Measurements from ENCODE around the gene C6orf52.

C6orf52 gene

DNA sequence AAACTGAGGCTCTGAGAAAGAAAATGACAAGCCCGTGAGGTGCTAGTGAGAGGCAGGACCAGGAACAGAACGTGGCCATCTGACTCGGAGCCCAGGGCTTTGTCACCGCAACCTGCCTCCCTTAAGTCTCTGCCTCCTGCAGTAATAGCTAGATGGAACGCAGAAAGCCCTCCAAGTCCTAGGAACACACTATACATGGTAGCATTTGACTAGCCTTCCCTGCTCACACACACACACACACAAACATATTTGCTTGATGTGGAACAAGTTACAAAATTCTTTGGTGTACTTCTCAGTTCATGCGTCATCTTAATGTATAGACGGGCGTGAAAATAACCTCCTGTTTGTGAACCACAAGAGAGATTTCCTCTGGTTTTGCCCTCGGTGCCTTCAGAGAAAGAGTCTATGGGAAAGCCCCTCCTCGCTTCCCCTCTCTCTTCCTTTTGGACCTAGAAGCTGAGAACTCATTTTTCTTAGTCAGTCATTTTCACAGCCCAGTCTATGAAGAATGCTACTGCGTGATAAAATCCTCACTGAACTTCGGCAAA, 38.8 kb downstream of the C6orf52 start:
- Histone ChIP-seq H3K36me3 (ENCODE audit: control insufficient read depth, insufficient read depth, low read length) (no peaks in the 10 kb centered on the region), H3K4me3 (ENCODE audit: low read length) (no peak overlapping the region), H3K9me3 (ENCODE audit: control insufficient read depth, insufficient read depth, low read length) (no peaks in the 10 kb centered on the region), H3K27me3 (ENCODE audit: control insufficient read depth, insufficient read depth, low read length) (no peaks in the 10 kb centered on the region), H3K4me1 (ENCODE audit: control insufficient read depth, insufficient read depth, low read length) (no peaks in the 10 kb centered on the region), H3K27ac (ENCODE audit: low read length) (no peak overlapping the region)
- no CpG with 5 or more reads among the region's 12 CpGs for WGBS (ENCODE audit: insufficient coverage, insufficient read length)
- no peak for DNase-seq (ENCODE audit: low read depth, low spot score)

DNA sequence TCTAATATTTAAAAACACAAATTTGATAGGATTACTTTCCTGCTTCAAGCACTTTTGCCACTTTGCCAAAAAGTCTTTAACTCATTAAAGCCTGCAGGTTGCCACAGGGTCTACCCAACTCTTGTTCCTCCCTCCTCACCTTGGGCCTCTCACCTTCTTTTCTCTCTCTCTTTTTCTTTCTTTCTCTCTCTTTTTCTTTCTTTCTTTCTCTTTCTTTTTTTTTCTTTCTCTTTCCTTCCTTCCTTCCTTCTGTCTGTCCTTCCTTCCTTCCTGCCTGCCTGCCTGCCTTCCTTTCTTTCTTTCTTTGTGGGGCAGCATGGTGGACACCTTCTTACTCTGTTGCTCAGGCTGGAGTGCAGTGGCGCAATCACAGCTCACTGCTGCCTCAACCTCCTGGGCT, 50.2 kb downstream of the C6orf52 start:
- Histone ChIP-seq H3K36me3 (ENCODE audit: control insufficient read depth, insufficient read depth, low read length) (no peaks in the 10 kb centered on the region), H3K9me3 (ENCODE audit: control insufficient read depth, insufficient read depth, low read length) (no peaks in the 10 kb centered on the region), H3K4me1 (ENCODE audit: control insufficient read depth, insufficient read depth, low read length) (no peaks in the 10 kb centered on the region), H3K27me3 (ENCODE audit: control insufficient read depth, insufficient read depth, low read length) (no peaks in the 10 kb centered on the region), H3K4me3 (ENCODE audit: low read length) (no peak overlapping the region), H3K27ac (ENCODE audit: low read length) (no peak overlapping the region)
- WGBS (ENCODE audit: insufficient coverage, insufficient read length): no CpG with 5 or more reads among the region's 1 CpG
- no peak for DNase-seq (ENCODE audit: low read depth, low spot score)

DNA sequence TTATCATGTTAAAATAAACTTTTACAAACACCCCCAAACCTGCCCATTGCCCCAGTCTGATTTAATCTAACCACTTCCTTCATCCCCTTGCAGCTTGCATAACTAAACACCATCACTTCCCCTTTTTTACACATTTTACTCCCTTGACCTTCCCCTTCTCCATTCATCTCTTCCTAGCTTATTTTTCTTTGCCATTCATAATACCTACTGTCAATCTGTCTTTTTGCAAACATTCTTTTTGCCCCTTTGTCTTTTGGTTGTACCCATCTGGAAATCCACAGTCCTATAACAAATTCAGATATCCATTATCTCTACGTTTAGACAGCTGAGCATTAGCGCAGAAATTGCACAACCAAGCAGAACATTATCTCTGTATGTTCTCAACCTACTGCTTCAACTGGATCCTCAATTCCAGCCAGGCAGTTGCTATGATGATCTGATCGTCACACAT, 51.2 kb downstream of the C6orf52 start:
- Histone ChIP-seq H3K27me3 (ENCODE audit: control insufficient read depth, insufficient read depth, low read length) (no peaks in the 10 kb centered on the region), H3K4me1 (ENCODE audit: control insufficient read depth, insufficient read depth, low read length) (no peaks in the 10 kb centered on the region), H3K4me3 (ENCODE audit: low read length) (no peak overlapping the region), H3K9me3 (ENCODE audit: control insufficient read depth, insufficient read depth, low read length) (no peaks in the 10 kb centered on the region), H3K27ac (ENCODE audit: low read length) (no peak overlapping the region), H3K36me3 (ENCODE audit: control insufficient read depth, insufficient read depth, low read length) (no peaks in the 10 kb centered on the region)
- WGBS (ENCODE audit: insufficient coverage, insufficient read length): no CpG with 5 or more reads among the region's 3 CpGs
- no peak for DNase-seq (ENCODE audit: low read depth, low spot score)

DNA sequence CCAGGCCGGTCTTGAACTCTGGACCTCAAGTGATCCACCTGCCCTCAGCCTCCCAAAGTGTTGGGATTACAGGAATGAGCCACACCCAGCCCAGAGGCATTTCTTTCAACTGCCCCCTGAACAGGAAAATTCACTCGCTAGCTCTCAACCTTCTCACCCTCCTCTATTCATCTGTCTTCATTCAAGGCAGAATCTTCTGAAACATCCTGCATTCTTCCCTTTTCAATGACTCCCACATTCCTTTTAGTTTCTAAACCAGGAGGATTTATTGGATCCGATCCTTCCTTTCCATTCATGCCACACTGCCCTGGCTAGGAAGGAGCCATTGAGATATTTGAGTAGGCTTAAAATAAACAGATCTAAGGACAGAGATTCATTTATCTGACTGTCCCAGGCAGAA, 52.9 kb downstream of the C6orf52 start:
- no peaks in the 10 kb centered on the region for H3K4me1 ChIP-seq (ENCODE audit: control insufficient read depth, insufficient read depth, low read length)
- H3K36me3 ChIP-seq (ENCODE audit: control insufficient read depth, insufficient read depth, low read length): no peaks in the 10 kb centered on the region
- H3K4me3 ChIP-seq (ENCODE audit: low read length): no peak overlapping the region
- no CpG with 5 or more reads among the region's 3 CpGs for WGBS (ENCODE audit: insufficient coverage, insufficient read length)
- H3K27me3 ChIP-seq (ENCODE audit: control insufficient read depth, insufficient read depth, low read length): no peaks in the 10 kb centered on the region
- no peak for DNase-seq (ENCODE audit: low read depth, low spot score)
- H3K9me3 ChIP-seq (ENCODE audit: control insufficient read depth, insufficient read depth, low read length): no peaks in the 10 kb centered on the region
- no peak overlapping the region for H3K27ac ChIP-seq (ENCODE audit: low read length)

DNA sequence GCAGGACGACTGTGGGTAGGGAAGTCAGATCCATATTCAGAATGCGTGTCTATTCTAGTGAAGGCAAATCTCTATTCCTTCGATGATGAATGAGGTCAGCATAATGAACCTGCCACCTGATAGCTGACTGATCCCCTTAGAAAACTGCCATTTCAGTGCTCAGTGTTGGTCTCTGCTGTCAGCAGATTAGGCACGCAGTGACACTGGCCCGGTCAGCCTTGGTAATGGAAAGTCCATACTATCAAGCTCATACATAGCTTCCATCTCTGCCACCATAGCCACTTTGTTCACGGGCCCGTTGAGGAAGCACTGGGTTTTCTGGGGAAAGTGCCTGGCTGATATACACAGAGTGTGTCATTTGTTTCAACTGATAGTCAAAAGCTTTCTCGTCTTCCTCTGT, 54.0 kb downstream of the C6orf52 start:
- no peaks in the 10 kb centered on the region for H3K4me1 ChIP-seq (ENCODE audit: control insufficient read depth, insufficient read depth, low read length)
- H3K27me3 ChIP-seq (ENCODE audit: control insufficient read depth, insufficient read depth, low read length): no peaks in the 10 kb centered on the region
- no peak overlapping the region for H3K4me3 ChIP-seq (ENCODE audit: low read length)
- no peak overlapping the region for H3K27ac ChIP-seq (ENCODE audit: low read length)
- no peaks in the 10 kb centered on the region for H3K36me3 ChIP-seq (ENCODE audit: control insufficient read depth, insufficient read depth, low read length)
- no peaks in the 10 kb centered on the region for H3K9me3 ChIP-seq (ENCODE audit: control insufficient read depth, insufficient read depth, low read length)
- WGBS (ENCODE audit: insufficient coverage, insufficient read length): no CpG with 5 or more reads among the region's 8 CpGs
- no peak for DNase-seq (ENCODE audit: low read depth, low spot score)

DNA sequence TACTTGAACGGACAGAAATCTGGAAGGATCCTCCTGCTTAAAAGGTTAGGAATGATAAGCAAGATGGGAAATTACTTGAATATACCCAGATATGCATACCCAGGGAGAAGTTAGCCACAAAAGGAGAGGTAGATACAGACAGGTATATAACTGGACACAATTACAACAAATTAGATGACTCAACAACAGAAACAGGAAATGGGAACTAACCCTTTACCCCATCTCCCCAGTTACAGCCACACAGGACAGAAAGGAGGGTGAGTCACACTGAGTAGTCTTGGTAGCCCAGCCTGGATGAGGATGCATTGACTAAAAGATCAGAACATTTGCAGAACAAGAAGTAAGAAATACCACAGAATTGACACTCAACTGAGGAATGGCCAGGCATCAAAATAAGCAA, 61.2 kb downstream of the C6orf52 start:
- Histone ChIP-seq H3K9me3 (ENCODE audit: control insufficient read depth, insufficient read depth, low read length) (no peaks in the 10 kb centered on the region), H3K36me3 (ENCODE audit: control insufficient read depth, insufficient read depth, low read length) (no peaks in the 10 kb centered on the region), H3K4me3 (ENCODE audit: low read length) (no peak overlapping the region), H3K27ac (ENCODE audit: low read length) (no peak overlapping the region), H3K27me3 (ENCODE audit: control insufficient read depth, insufficient read depth, low read length) (no peaks in the 10 kb centered on the region), H3K4me1 (ENCODE audit: control insufficient read depth, insufficient read depth, low read length) (no peaks in the 10 kb centered on the region)
- WGBS (ENCODE audit: insufficient coverage, insufficient read length): no CpG with 5 or more reads among the region's 1 CpG
- DNase-seq (ENCODE audit: low read depth, low spot score): no peak

DNA sequence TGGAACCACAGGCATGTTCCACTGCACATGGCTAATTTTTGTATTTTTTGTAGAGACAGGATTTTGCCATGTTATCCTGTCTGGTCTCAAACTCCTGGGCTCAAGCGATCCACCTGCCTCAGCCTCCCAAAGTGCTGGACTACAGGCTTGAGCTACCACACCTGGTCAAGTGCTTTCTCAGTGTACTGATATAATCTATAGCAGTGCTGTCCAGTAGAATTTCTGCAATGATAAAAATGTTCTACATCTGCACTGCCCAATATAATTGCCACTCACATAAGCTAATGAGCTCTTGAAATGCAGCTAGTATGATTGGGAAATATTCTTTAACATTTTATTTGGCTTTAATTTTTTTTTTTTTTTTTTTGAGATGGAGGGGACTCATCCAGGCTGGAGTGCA, 64.2 kb downstream of the C6orf52 start:
- Histone ChIP-seq H3K4me1 (ENCODE audit: control insufficient read depth, insufficient read depth, low read length) (no peaks in the 10 kb centered on the region), H3K36me3 (ENCODE audit: control insufficient read depth, insufficient read depth, low read length) (no peaks in the 10 kb centered on the region; the same call in 1 of the 2 replicates), H3K4me3 (ENCODE audit: low read length) (no peak overlapping the region), H3K27me3 (ENCODE audit: control insufficient read depth, insufficient read depth, low read length) (no peaks in the 10 kb centered on the region), H3K27ac (ENCODE audit: low read length) (no peak overlapping the region), H3K9me3 (ENCODE audit: control insufficient read depth, insufficient read depth, low read length) (no peaks in the 10 kb centered on the region)
- no peak for DNase-seq (ENCODE audit: low read depth, low spot score)
- WGBS (ENCODE audit: insufficient coverage, insufficient read length): no CpG with 5 or more reads among the region's 1 CpG

DNA sequence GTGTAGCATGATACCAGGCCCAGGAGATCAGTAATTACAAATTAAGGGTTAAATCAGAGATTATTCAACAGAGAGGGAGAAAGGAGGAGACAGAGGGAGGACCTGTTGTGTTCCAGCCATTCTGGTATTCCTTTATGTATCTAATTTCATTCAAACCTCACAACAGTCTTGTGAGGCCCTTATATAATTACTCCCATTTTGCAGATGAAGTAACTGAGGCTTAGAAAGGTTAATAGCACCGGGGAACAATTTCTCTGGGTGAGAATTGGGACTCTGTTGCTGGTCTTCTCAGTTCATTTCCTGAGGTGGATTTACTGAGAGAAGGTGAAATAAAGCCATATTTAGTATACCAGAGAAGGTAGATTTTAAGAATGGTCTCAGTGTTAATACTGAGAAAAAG, 66.6 kb downstream of the C6orf52 start:
- H3K9me3 ChIP-seq (ENCODE audit: control insufficient read depth, insufficient read depth, low read length): no peaks in the 10 kb centered on the region
- H3K4me1 ChIP-seq (ENCODE audit: control insufficient read depth, insufficient read depth, low read length): no peaks in the 10 kb centered on the region
- H3K36me3 ChIP-seq (ENCODE audit: control insufficient read depth, insufficient read depth, low read length): peaks cover 6% of the 10 kb centered on the region; the same call in 1 of the 2 replicates
- no peak overlapping the region for H3K27ac ChIP-seq (ENCODE audit: low read length)
- no peaks in the 10 kb centered on the region for H3K27me3 ChIP-seq (ENCODE audit: control insufficient read depth, insufficient read depth, low read length)
- no peak for DNase-seq (ENCODE audit: low read depth, low spot score)
- H3K4me3 ChIP-seq (ENCODE audit: low read length): no peak overlapping the region
- WGBS (ENCODE audit: insufficient coverage, insufficient read length): no CpG with 5 or more reads among the region's 1 CpG

DNA sequence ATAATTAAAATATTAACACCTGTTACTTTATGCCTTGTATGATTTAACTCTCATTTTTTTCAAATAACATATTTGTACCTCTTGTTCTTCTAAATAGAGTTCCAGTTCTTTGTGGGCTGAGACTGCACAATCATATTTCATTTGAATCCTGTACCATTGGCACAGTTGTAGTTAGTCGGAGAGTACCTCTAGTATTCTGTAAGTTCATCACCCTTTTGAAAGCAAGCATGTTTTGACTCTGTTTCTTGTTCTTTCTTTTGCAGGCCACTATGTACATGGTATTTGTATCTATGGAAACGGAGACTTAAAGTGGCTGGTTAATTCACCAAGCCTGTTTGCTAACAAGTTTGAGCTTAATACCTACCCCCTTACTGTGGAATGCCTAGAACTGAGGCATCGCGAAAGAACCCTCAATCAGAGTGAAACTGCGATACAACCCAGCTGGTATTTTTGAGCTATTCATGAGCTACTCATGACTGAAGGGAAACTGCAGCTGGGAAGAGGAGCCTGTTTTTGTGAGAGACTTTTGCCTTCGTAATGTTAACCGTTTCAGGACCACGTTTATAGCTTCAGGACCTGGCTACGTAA, 68.2 kb downstream of the C6orf52 start:
- no peak for DNase-seq (ENCODE audit: low read depth, low spot score)
- no peaks in the 10 kb centered on the region for H3K4me1 ChIP-seq (ENCODE audit: control insufficient read depth, insufficient read depth, low read length)
- H3K9me3 ChIP-seq (ENCODE audit: control insufficient read depth, insufficient read depth, low read length): no peaks in the 10 kb centered on the region
- peaks cover 6% of the 10 kb centered on the region; the same call in 1 of the 2 replicates for H3K36me3 ChIP-seq (ENCODE audit: control insufficient read depth, insufficient read depth, low read length)
- H3K4me3 ChIP-seq (ENCODE audit: low read length): no peak overlapping the region
- H3K27me3 ChIP-seq (ENCODE audit: control insufficient read depth, insufficient read depth, low read length): no peaks in the 10 kb centered on the region
- WGBS (ENCODE audit: insufficient coverage, insufficient read length): no CpG with 5 or more reads among the region's 9 CpGs
- no peak overlapping the region for H3K27ac ChIP-seq (ENCODE audit: low read length)

DNA sequence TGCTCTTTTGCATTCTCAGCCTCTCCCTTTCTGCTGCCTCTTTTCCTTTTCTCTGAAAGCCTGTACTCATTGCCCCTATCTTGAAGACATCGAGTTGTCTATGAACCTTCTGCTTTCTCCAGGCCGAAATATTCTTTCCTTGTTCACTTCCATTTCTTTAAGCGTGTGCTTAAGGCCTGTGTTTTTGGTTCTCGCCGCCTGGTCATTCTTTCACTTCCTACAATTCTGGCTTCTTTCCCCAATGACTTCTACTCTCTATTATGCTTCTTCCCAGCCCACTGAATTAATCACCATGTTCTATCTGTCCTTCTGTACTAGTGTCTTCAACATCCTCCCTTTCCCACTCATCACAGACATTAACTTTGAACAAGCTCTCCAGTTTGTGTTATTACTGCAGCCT, 69.6 kb downstream of the C6orf52 start:
- Histone ChIP-seq H3K36me3 (ENCODE audit: control insufficient read depth, insufficient read depth, low read length) (peaks cover 6% of the 10 kb centered on the region; the same call in 1 of the 2 replicates), H3K27me3 (ENCODE audit: control insufficient read depth, insufficient read depth, low read length) (no peaks in the 10 kb centered on the region), H3K4me3 (ENCODE audit: low read length) (no peak overlapping the region), H3K4me1 (ENCODE audit: control insufficient read depth, insufficient read depth, low read length) (no peaks in the 10 kb centered on the region), H3K27ac (ENCODE audit: low read length) (no peak overlapping the region), H3K9me3 (ENCODE audit: control insufficient read depth, insufficient read depth, low read length) (no peaks in the 10 kb centered on the region)
- WGBS (ENCODE audit: insufficient coverage, insufficient read length): no CpG with 5 or more reads among the region's 5 CpGs
- no peak for DNase-seq (ENCODE audit: low read depth, low spot score)

DNA sequence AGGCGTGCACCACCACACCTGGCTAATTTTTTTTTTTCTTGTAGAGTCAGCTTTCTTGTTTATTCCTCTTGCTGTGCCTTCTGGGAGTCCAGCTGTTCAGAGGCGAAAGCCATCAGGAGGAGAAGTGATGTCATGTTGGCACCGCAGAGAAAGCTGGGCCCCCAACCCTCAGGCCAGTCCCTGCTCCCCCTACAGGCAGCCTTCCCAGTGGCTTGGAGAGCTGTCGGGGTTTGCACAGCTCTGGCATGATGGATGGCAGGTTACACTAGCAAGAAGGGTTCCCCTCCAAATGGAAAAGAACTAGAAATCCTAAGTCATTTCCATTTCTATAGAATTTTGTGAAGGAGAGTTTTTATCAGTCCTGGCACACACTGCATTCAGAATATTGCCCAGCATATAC, 72.6 kb downstream of the C6orf52 start:
- H3K4me3 ChIP-seq (ENCODE audit: low read length): no peak overlapping the region
- no peaks in the 10 kb centered on the region for H3K9me3 ChIP-seq (ENCODE audit: control insufficient read depth, insufficient read depth, low read length)
- H3K27ac ChIP-seq (ENCODE audit: low read length): no peak overlapping the region
- peaks cover 6% of the 10 kb centered on the region for H3K36me3 ChIP-seq (ENCODE audit: control insufficient read depth, insufficient read depth, low read length)
- no peak for DNase-seq (ENCODE audit: low read depth, low spot score)
- no peaks in the 10 kb centered on the region for H3K27me3 ChIP-seq (ENCODE audit: control insufficient read depth, insufficient read depth, low read length)
- H3K4me1 ChIP-seq (ENCODE audit: control insufficient read depth, insufficient read depth, low read length): no peaks in the 10 kb centered on the region
- WGBS (ENCODE audit: insufficient coverage, insufficient read length): no CpG with 5 or more reads among the region's 4 CpGs
